Gastrocnemius medialis (tissue), 4 donors: ENCODE measurements around the gene CELF4.

Experiments
- CTCF ChIP-seq, 5 experiments: fragments of 450-650 bp in 3 of 5; fragments of 200-600 bp in 2 of 5; sonication (generic) in 2 of 5; IDR thresholded peaks in 4 of 5; conservative IDR thresholded peaks in 1 of 5; 1 replicate in 4 of 5; 2 replicates in 1 of 5; pipeline ENCODE4 v1.5.1; 2016 to 2019; ENCODE audit warnings: antibody characterized with exemption in 5 of 5, mild to moderate bottlenecking in 3 of 5, moderate library complexity in 3 of 5
- POLR2A ChIP-seq, 2 donors: fragments of 450-650 bp; IDR thresholded peaks; one replicate each; pipeline ENCODE4 v1.6.1; 2017; ENCODE audit warnings: antibody characterized with exemption in 2 of 2, mild to moderate bottlenecking in 2 of 2, moderate library complexity in 2 of 2

- TF ChIP-seq CTCF (IDR thresholded peaks at IDR 0.05 in 4 of 5, conservative IDR thresholded peaks at IDR 0.05 in 1 of 5) (no peak), POLR2A (IDR thresholded peaks at IDR 0.05) (no peak)
These were observed 19.4 kb downstream of the CELF4 start for GRCh38 chr18:37546272-37546537.
